ENCODE results near the gene CHTF18.

CHTF18 gene

GRCh38 chr16:793414-793813 is 5.0 kb downstream of the CHTF18 start:
- 95 to 96% methylated on average over 8 of the region's 8 CpGs for WGBS, 2 experiments
- Histone ChIP-seq H3K4me1 (ENCODE audit: control insufficient read depth, insufficient read depth, low read length) (peaks cover 10% of the 10 kb centered on the region), H3K9me3 (ENCODE audit: control insufficient read depth, low read length) (no peaks in the 10 kb centered on the region), H3K27me3 (ENCODE audit: control insufficient read depth, insufficient read depth, low read length, poor library complexity, severe bottlenecking) (peaks cover 2% of the 10 kb centered on the region), H3K36me3 (ENCODE audit: control insufficient read depth, insufficient read depth, low read length) (peaks cover 28% of the 10 kb centered on the region), H3K4me3 (ENCODE audit: insufficient read depth, low read depth, low read length) (no peak overlapping the region), H3K27ac (ENCODE audit: insufficient read depth, low read depth, low read length, poor library complexity, severe bottlenecking) (no peak overlapping the region)

- Histone ChIP-seq H3K9me3 (ENCODE audit: control insufficient read depth, low read length) (no peaks in the 10 kb centered on the region), H3K4me3 (ENCODE audit: insufficient read depth, low read depth, low read length) (no peak overlapping the region), H3K27me3 (ENCODE audit: control insufficient read depth, insufficient read depth, low read length, poor library complexity, severe bottlenecking) (peaks cover 10% of the 10 kb centered on the region), H3K27ac (ENCODE audit: insufficient read depth, low read depth, low read length, poor library complexity, severe bottlenecking) (no peak overlapping the region), H3K4me1 (ENCODE audit: control insufficient read depth, insufficient read depth, low read length) (peaks cover 5% of the 10 kb centered on the region), H3K36me3 (ENCODE audit: control insufficient read depth, insufficient read depth, low read length) (peaks cover 28% of the 10 kb centered on the region)
- 92 to 94% methylated on average over 40 of the region's 40 CpGs for WGBS, 2 experiments
Measured at GRCh38 chr16:794091-794822, 5.8 kb downstream of the CHTF18 start.

GRCh38 chr16:794853-795466 is 6.5 kb downstream of the CHTF18 start:
- Histone ChIP-seq H3K4me3 (ENCODE audit: insufficient read depth, low read depth, low read length) (no peak overlapping the region), H3K4me1 (ENCODE audit: control insufficient read depth, insufficient read depth, low read length) (peaks cover under 1% of the 10 kb centered on the region), H3K9me3 (ENCODE audit: control insufficient read depth, low read length) (no peaks in the 10 kb centered on the region), H3K27me3 (ENCODE audit: control insufficient read depth, insufficient read depth, low read length, poor library complexity, severe bottlenecking) (peaks cover 17% of the 10 kb centered on the region), H3K27ac (ENCODE audit: insufficient read depth, low read depth, low read length, poor library complexity, severe bottlenecking) (no peak overlapping the region), H3K36me3 (ENCODE audit: control insufficient read depth, insufficient read depth, low read length) (peaks cover 28% of the 10 kb centered on the region)
- 91 to 94% methylated on average over 26 to 30 of the region's 31 CpGs for WGBS, 2 experiments

- Histone ChIP-seq H3K9me3 (ENCODE audit: control insufficient read depth, low read length) (no peaks in the 10 kb centered on the region), H3K4me3 (ENCODE audit: insufficient read depth, low read depth, low read length) (no peak overlapping the region), H3K27me3 (ENCODE audit: control insufficient read depth, insufficient read depth, low read length, poor library complexity, severe bottlenecking) (peaks cover 24% of the 10 kb centered on the region), H3K27ac (ENCODE audit: insufficient read depth, low read depth, low read length, poor library complexity, severe bottlenecking) (no peak overlapping the region), H3K36me3 (ENCODE audit: control insufficient read depth, insufficient read depth, low read length) (peaks cover 20% of the 10 kb centered on the region), H3K4me1 (ENCODE audit: control insufficient read depth, insufficient read depth, low read length) (peaks cover 6% of the 10 kb centered on the region)
- WGBS, 2 experiments = 93 to 95% methylated on average over 32 of the region's 33 CpGs
Measured at GRCh38 chr16:795580-796229, 7.3 kb downstream of the CHTF18 start.

DNA sequence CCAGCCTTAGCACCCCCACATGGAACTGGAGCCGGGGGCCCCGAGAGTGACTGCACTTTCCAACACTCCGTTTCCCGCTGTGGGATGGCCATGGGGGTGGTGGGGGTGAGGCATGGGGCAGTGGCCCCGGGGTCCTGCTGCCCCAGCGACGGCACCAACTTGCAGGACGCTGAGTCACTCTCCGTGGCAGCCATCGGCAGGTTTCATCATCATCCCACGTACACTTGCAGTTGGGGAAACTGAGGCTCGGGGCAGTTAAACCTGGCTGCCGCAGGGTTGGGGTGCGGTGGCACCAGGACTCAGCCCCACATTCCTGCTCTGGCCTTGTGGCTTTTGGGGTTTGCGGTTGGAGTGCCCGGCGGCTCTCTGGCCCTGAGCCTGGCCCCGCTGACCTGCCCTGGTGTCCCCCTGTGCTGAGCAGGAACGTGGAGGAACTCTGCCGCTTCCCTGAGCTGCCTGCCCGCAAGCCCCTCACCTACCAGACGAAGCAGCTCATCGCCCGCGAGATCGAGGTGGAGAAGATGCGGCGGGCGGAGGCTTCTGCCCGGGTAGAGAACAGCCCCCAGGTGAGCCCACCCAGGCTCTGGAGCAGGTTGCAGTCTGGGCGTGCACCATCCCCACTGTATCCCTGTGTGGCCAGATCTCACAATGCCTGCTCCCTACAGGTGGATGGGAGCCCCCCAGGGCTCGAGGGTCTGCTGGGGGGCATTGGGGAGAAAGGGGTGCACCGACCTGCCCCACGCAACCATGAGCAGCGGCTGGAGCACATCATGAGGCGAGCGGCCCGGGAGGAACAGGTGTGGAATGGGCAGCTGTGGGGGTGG is 8.1 kb downstream of the CHTF18 start:
- Histone ChIP-seq H3K27ac (ENCODE audit: insufficient read depth, low read depth, low read length, poor library complexity, severe bottlenecking) (no peak overlapping the region), H3K9me3 (ENCODE audit: control insufficient read depth, low read length) (no peaks in the 10 kb centered on the region), H3K4me1 (ENCODE audit: control insufficient read depth, insufficient read depth, low read length) (peaks cover 11% of the 10 kb centered on the region), H3K36me3 (ENCODE audit: control insufficient read depth, insufficient read depth, low read length) (peaks cover 12% of the 10 kb centered on the region), H3K27me3 (ENCODE audit: control insufficient read depth, insufficient read depth, low read length, poor library complexity, severe bottlenecking) (peaks cover 32% of the 10 kb centered on the region), H3K4me3 (ENCODE audit: insufficient read depth, low read depth, low read length) (no peak overlapping the region)
- WGBS, 2 experiments = 95 to 96% methylated on average over 38 of the region's 38 CpGs

DNA sequence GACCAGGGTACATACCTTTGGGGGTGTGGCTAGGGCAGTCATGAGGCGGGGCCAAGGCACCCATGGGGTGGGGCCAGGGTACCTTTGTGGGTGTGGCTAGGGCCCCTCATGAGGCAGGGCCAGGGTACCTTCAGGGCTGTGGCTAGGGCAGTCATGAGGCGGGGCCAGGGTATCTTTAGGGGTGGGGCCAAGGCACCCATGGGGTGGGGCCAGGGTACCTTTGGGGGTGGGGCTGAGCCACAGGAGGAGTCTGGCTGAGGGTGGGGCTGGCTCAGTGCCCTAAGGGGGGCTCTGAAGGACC is 8.7 kb downstream of the CHTF18 start:
- Histone ChIP-seq H3K27me3 (ENCODE audit: control insufficient read depth, insufficient read depth, low read length, poor library complexity, severe bottlenecking) (peaks cover 38% of the 10 kb centered on the region), H3K4me3 (ENCODE audit: insufficient read depth, low read depth, low read length) (no peak overlapping the region), H3K9me3 (ENCODE audit: control insufficient read depth, low read length) (no peaks in the 10 kb centered on the region), H3K36me3 (ENCODE audit: control insufficient read depth, insufficient read depth, low read length) (peaks cover 8% of the 10 kb centered on the region), H3K4me1 (ENCODE audit: control insufficient read depth, insufficient read depth, low read length) (peaks cover 11% of the 10 kb centered on the region), H3K27ac (ENCODE audit: insufficient read depth, low read depth, low read length, poor library complexity, severe bottlenecking) (no peak overlapping the region)
- 94 to 95% methylated on average over 2 of the region's 2 CpGs for WGBS, 2 experiments

DNA sequence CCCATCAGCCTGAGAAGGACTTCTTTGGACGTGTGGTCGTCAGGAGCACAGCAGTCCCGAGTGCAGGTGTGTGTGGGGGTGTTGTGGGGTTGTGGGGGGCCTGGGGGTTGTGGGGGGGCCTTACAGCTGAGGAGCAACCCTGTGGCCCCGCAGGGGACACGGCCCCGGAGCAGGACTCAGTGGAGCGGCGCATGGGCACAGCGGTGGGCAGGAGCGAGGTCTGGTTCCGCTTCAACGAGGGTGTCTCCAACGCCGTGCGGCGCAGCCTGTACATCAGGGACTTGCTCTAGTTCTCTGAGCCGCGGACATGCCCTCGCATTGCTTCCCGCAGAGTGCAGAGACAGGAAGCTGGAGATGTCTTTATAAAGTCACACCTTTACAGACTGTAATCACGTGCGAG is 9.3 kb downstream of the CHTF18 start:
- Histone ChIP-seq H3K9me3 (ENCODE audit: control insufficient read depth, low read length) (no peaks in the 10 kb centered on the region), H3K36me3 (ENCODE audit: control insufficient read depth, insufficient read depth, low read length) (peaks cover 4% of the 10 kb centered on the region), H3K4me3 (ENCODE audit: insufficient read depth, low read depth, low read length) (no peak overlapping the region), H3K27me3 (ENCODE audit: control insufficient read depth, insufficient read depth, low read length, poor library complexity, severe bottlenecking) (peaks cover 44% of the 10 kb centered on the region), H3K27ac (ENCODE audit: insufficient read depth, low read depth, low read length, poor library complexity, severe bottlenecking) (no peak overlapping the region), H3K4me1 (ENCODE audit: control insufficient read depth, insufficient read depth, low read length) (peaks cover 11% of the 10 kb centered on the region)
- 95 to 98% methylated on average over 22 of the region's 22 CpGs for WGBS, 2 experiments

- Histone ChIP-seq H3K27me3 (ENCODE audit: control insufficient read depth, insufficient read depth, low read length, poor library complexity, severe bottlenecking) (peaks cover 54% of the 10 kb centered on the region), H3K4me1 (ENCODE audit: control insufficient read depth, insufficient read depth, low read length) (peaks cover 11% of the 10 kb centered on the region), H3K9me3 (ENCODE audit: control insufficient read depth, low read length) (no peaks in the 10 kb centered on the region), H3K36me3 (ENCODE audit: control insufficient read depth, insufficient read depth, low read length) (peaks cover 4% of the 10 kb centered on the region), H3K27ac (ENCODE audit: insufficient read depth, low read depth, low read length, poor library complexity, severe bottlenecking) (no peak overlapping the region), H3K4me3 (ENCODE audit: insufficient read depth, low read depth, low read length) (no peak overlapping the region)
- WGBS, 2 experiments = 93 to 94% methylated on average over 19 of the region's 19 CpGs
Measured at GRCh38 chr16:798666-799065, 10.2 kb downstream of the CHTF18 start.

GRCh38 chr16:799111-799947 is 10.9 kb downstream of the CHTF18 start:
- no peak overlapping the region for H3K4me3 ChIP-seq (ENCODE audit: insufficient read depth, low read depth, low read length)
- peaks cover 56% of the 10 kb centered on the region for H3K27me3 ChIP-seq (ENCODE audit: control insufficient read depth, insufficient read depth, low read length, poor library complexity, severe bottlenecking)
- H3K4me1 ChIP-seq (ENCODE audit: control insufficient read depth, insufficient read depth, low read length) = peaks cover 11% of the 10 kb centered on the region
- no peaks in the 10 kb centered on the region for H3K9me3 ChIP-seq (ENCODE audit: control insufficient read depth, low read length)
- peaks cover 4% of the 10 kb centered on the region for H3K36me3 ChIP-seq (ENCODE audit: control insufficient read depth, insufficient read depth, low read length)
- H3K27ac ChIP-seq (ENCODE audit: insufficient read depth, low read depth, low read length, poor library complexity, severe bottlenecking) = no peak overlapping the region
- 83 to 87% methylated on average over 22 of the region's 22 CpGs for WGBS, 2 experiments
